SW 1271 (cell line): ENCODE measurements around the gene IP6K2.
"Not testable (repeated sequence)": the region's sequence is repeated elsewhere in the genome, so short reads cannot be mapped to it uniquely, and the experiment has no call there.

Source experiments
- DNase-seq, 2 experiments: peaks; one replicate each; lab custom pipeline; 2025; lab: John Stamatoyannopoulos, UW

The IP6K2 gene

GRCh38 chr3:48716982-48717746 lies at the start of gene IP6K2:
Gene IP6K2, minus strand, starts transcription at chr3:48717221. Its CDS starts 21,930 bp downstream, at chr3:48695291.
- peak; percentile 83 to 93 for DNase-seq

GRCh38 chr3:48765376-48765775 lies 48.4 kb upstream of the IP6K2 start:
- no peak for DNase-seq

GRCh38 chr3:48762816-48763215 lies 45.8 kb upstream of the IP6K2 start:
- no peak for DNase-seq

GRCh38 chr3:48759991-48760540 lies 43.0 kb upstream of the IP6K2 start:
- DNase-seq = not testable (repeated sequence)

GRCh38 chr3:48759531-48759930 lies 42.5 kb upstream of the IP6K2 start:
- DNase-seq = not testable (repeated sequence)

GRCh38 chr3:48759071-48759470 lies 42.0 kb upstream of the IP6K2 start:
- DNase-seq = no peak

GRCh38 chr3:48756640-48757039 lies 39.6 kb upstream of the IP6K2 start:
- DNase-seq = no peak

- no peak for DNase-seq
These were observed 33.8 kb upstream of the IP6K2 start for GRCh38 chr3:48750856-48751255.

- DNase-seq = no peak
These were observed 31.7 kb upstream of the IP6K2 start for GRCh38 chr3:48748754-48749153.

GRCh38 chr3:48747706-48748105 lies 30.7 kb upstream of the IP6K2 start:
- DNase-seq = no peak

- DNase-seq = no peak
These were observed 30.1 kb upstream of the IP6K2 start for GRCh38 chr3:48747015-48747615.

GRCh38 chr3:48743773-48744172 lies 26.8 kb upstream of the IP6K2 start:
- no peak for DNase-seq

GRCh38 chr3:48741226-48741625 lies 24.2 kb upstream of the IP6K2 start:
- DNase-seq = not testable (repeated sequence)

GRCh38 chr3:48739955-48740823 lies 23.2 kb upstream of the IP6K2 start:
- DNase-seq = no peak

GRCh38 chr3:48739617-48739954 lies 22.6 kb upstream of the IP6K2 start:
- no peak for DNase-seq

- no peak for DNase-seq
These were observed 22.1 kb upstream of the IP6K2 start for GRCh38 chr3:48738926-48739616.

GRCh38 chr3:48738144-48738536 lies 21.1 kb upstream of the IP6K2 start:
- DNase-seq = no peak

GRCh38 chr3:48735075-48735767 lies 18.2 kb upstream of the IP6K2 start:
- DNase-seq = not testable (repeated sequence)

- not testable (repeated sequence) for DNase-seq
These were observed 17.5 kb upstream of the IP6K2 start for GRCh38 chr3:48734541-48734940.

GRCh38 chr3:48733752-48734518 lies 16.9 kb upstream of the IP6K2 start:
- DNase-seq = not testable (repeated sequence)
